Measurements from ENCODE around the gene KCNMA1.

DNA sequence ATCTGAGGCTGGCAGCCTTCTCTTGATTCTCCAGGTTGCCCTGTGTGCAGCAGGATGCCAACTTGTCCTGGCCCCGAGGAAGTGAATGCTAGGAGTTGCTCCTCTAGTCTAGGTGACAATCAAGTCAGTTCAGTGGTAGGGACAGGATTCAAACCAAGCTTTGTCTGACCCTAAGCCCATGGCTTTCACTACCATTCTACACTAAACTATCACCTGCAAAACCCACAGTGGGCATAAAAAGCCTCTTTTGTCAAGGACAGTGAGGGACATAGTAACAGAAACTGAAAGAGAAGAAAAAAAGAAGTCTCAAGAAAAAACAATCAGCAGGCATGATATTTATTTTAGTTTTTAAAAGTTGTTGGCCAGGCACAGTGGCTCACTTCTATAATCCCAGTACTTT, 33.5 kb downstream of the KCNMA1 start:
- TF ChIP-seq, protein P1, sequence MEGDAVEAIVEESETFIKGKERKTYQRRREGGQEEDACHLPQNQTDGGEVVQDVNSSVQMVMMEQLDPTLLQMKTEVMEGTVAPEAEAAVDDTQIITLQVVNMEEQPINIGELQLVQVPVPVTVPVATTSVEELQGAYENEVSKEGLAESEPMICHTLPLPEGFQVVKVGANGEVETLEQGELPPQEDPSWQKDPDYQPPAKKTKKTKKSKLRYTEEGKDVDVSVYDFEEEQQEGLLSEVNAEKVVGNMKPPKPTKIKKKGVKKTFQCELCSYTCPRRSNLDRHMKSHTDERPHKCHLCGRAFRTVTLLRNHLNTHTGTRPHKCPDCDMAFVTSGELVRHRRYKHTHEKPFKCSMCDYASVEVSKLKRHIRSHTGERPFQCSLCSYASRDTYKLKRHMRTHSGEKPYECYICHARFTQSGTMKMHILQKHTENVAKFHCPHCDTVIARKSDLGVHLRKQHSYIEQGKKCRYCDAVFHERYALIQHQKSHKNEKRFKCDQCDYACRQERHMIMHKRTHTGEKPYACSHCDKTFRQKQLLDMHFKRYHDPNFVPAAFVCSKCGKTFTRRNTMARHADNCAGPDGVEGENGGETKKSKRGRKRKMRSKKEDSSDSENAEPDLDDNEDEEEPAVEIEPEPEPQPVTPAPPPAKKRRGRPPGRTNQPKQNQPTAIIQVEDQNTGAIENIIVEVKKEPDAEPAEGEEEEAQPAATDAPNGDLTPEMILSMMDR (IDR thresholded peaks at IDR 0.05; ENCODE audit: low read depth, low read length): no peak
- TF ChIP-seq, protein P2, sequence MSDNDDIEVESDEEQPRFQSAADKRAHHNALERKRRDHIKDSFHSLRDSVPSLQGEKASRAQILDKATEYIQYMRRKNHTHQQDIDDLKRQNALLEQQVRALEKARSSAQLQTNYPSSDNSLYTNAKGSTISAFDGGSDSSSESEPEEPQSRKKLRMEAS (IDR thresholded peaks at IDR 0.05; ENCODE audit: low read depth, low read length): no peak
- TF ChIP-seq POLR2A (IDR thresholded peaks at IDR 0.05; ENCODE audit: extremely low read depth, insufficient read length): no peak

All from NB4 (cell line).